GM18951 (cell line): ENCODE results near the gene RNASE3.
"Not testable (repeated sequence)": the region's sequence is repeated elsewhere in the genome, so short reads cannot be mapped to it uniquely, and the experiment has no call there.

Experiments
- POLR2A ChIP-seq: IDR thresholded peaks from 4 replicates; pipeline ENCODE4 v1.6.1; 2011; ENCODE audit warnings: mild to moderate bottlenecking; ENCODE audit not compliant: insufficient read length, insufficient read depth; ENCODE audit errors: extremely low read depth
- in situ Hi-C: fragments of 300-500 bp; cut with MboI; formaldehyde crosslinking; loops from one replicate; pipeline ENCODE4 v1.12.0; 2022; ENCODE audit warnings: low sequenced_read_pairs, mixed read lengths, inconsistent platforms; ENCODE audit not compliant: unreplicated experiment

RNASE3 gene

GRCh38 chr14:20878695-20879094 is 12.5 kb upstream of the RNASE3 start:
- in situ Hi-C loops, result no loop called here
- no peak for TF ChIP-seq POLR2A

- in situ Hi-C loops, result not testable (repeated sequence)
Observed at GRCh38 chr14:20881229-20881628, 10.0 kb upstream of the RNASE3 start.

DNA sequence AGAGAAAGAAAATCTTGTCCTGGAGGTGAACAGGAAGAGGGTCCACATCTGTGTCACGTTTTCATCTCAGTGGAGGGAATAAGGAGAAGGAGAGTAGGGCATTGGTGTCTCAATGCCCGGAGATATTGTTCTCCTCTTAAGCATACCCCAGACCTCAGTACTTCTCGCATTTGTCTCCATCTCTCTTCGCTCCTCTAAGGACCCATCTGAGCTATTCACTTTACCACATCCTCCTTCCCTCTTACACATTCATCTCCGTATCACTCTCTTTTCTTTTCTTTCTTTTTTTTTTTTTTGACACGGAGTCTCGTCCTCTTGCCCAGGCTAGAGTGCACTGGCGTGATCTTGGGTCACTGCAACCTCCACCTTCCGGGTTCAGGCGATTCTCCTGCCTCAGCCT is 8.4 kb upstream of the RNASE3 start:
- in situ Hi-C loops, result not testable (repeated sequence)

GRCh38 chr14:20888411-20888810 is 2.8 kb upstream of the RNASE3 start:
- in situ Hi-C loops, result not testable (repeated sequence)

GRCh38 chr14:20895322-20895721 is 4.1 kb downstream of the RNASE3 start:
- in situ Hi-C loops, result not testable (repeated sequence)

GRCh38 chr14:20904393-20905029 is 13.3 kb downstream of the RNASE3 start:
- no peak for TF ChIP-seq POLR2A
- in situ Hi-C loops, result no loop called here

DNA sequence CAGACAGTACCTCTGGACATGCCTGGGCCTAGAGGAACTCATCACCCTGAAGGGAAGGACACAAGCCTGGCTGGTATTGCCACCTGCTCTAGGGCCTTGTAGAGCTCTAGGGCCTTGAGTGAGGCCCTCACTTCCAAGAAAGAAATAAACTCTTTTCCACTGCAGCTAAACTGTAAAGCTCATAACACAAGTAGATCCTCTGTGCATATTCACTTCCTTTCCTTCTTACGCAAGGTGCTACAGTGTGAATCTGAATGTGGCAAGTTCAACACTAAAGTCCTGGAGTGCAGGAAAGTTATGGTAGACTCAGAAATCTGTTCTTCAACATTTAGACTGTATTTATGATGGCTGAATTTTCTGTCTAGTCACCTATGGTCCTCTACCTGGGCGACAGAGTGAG is 14.5 kb downstream of the RNASE3 start:
- no peak for TF ChIP-seq POLR2A
- in situ Hi-C loops, result no loop called here

GRCh38 chr14:20907214-20907613 is 16.0 kb downstream of the RNASE3 start:
- TF ChIP-seq POLR2A, result no peak
- in situ Hi-C loops, result no loop called here

GRCh38 chr14:20910822-20911221 is 19.6 kb downstream of the RNASE3 start:
- in situ Hi-C loops, result not testable (repeated sequence)

GRCh38 chr14:20919038-20919756 is 28.0 kb downstream of the RNASE3 start:
- in situ Hi-C loops, result not testable (repeated sequence)

GRCh38 chr14:20923766-20924297 is 32.6 kb downstream of the RNASE3 start:
- in situ Hi-C loops, result not testable (repeated sequence)

GRCh38 chr14:20934148-20934762 is 43.1 kb downstream of the RNASE3 start:
- TF ChIP-seq POLR2A, result no peak

DNA sequence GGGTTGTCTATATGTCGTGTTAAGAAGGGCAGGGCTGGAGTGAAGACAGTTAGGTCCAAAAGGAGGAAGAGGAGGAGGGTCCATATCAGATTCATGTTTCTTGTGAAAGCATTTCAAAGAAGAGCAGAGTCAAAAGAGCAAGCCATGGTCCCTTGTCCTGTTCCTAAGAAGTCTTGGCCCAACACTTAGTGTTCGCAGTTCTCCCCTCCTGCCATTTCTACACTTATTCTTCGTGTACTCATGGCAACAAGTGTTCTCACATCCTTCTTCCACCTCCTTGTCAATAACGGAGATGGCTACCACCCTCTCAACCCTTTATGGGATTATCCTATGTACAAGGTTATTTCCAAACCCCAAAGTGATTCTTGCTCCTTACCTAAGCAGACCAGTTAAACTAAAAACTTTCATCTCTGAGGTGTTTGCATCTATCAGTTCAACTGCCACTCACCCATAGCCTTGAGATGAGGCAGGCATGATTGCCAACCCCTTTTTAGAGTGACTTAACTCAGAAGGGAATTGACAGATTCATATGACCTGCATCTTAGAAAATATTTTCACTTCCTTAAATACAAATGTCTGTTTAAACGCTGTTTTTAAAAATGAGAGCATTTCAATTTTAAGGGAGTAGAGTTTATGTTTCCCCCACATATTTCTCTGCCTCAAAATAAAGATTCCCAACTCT is 44.3 kb downstream of the RNASE3 start:
- in situ Hi-C loops, result no loop called here
- TF ChIP-seq POLR2A, result no peak

More at GRCh38 chr14:20934148-20934762, 43.1 kb downstream of the RNASE3 start:
- in situ Hi-C loops, result no loop called here
